ENCODE measurements around the gene ABCB6.

DNA sequence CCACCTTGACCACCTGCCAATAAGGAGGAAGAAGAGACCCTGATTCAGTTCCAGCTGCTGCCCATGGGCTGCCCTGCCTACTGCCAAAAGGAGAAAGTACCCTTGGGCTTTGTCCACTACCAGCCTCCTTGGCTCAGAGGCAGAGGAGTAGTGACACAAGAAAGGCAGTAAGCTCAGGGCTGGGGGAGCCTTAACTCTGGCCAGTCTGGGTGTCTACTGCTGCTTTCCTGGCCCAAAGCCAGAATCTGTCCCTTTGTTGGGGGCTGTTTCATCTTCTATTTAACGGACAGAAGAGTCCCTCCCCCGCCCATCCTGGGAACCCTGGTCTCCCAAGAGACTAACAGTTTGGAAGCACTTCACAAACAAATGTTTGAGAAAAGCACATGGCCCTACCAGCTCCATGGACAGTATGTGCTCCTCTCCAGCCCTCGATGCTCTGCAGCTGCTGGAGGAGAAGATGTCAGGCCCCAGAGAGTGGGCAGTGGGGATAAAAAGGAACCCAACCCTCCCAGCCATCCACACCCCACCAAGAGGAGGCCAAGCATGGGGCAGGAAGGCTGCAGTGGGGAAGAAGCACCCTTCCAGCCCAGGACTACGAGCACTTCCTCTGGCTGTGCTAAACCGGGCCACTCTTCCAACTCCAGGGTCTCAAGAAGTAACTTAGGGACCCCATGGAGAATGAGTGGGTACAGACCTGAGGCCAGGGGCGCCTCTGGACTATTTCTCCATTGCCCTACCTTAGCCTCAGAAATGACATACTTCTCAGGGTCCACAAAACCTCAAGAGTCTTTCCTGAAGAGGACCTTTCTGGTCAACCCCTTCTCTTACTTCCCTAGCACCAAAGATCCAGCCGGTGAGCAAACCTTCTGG is 9.5 kb upstream of the ABCB6 start:
- TF ChIP-seq YY1 (IDR thresholded peaks at IDR 0.05; ENCODE audit: insufficient read depth, insufficient read length) (no peak), SUZ12 (IDR thresholded peaks at IDR 0.05; ENCODE audit: extremely low read depth, insufficient read depth, insufficient read length) (no peak)
